A673 (cell line): ENCODE data around the gene ECM2. TPM values are rescaled to one million over a fixed set of nuclear protein-coding genes. Genes with fewer than 3 reads are reported as not detected.

ENCODE experiments used
- BruUV-seq: library from RNA; stranded (reverse); fragments of 400-500 nt; replicated peaks from 2 replicates; lab custom pipeline; 2021; lab: Mats Ljungman, UMichigan
- CTCF ChIA-PET: fragments of 300-600 bp; sonication (Branson Sonifier 250); formaldehyde crosslinking; loops from one replicate; lab custom pipeline; 2022; ENCODE audit warnings: antibody characterized with exemption; lab: Charles Lee
- POLR2A ChIA-PET: fragments of 300-600 bp; sonication (Branson Sonifier 250); formaldehyde crosslinking; loops from one replicate; lab custom pipeline; 2022; ENCODE audit warnings: antibody characterized with exemption; ENCODE audit not compliant: low non-redundant PET; lab: Charles Lee
- DNase-seq: peaks from one replicate; pipeline ENCODE4 v3.0.0-alpha.2; 2015; ENCODE audit warnings: low spot score
- H3K27ac ChIP-seq: fragments of 200-600 bp; sonication (generic); 2 replicates; pipeline ENCODE4 v1.5.1; 2016; ENCODE audit warnings: mixed run types, low read depth, mild to moderate bottlenecking, mixed read lengths, antibody characterized with exemption, low read length; ENCODE audit not compliant: poor library complexity, severe bottlenecking
- H3K27me3 ChIP-seq: fragments of 200-600 bp; sonication (generic); replicated peaks from 2 replicates; pipeline ENCODE4 v1.6.1; 2017; ENCODE audit warnings: mixed run types, low read depth, mild to moderate bottlenecking, mixed read lengths, antibody characterized with exemption, low read length; ENCODE audit not compliant: insufficient read depth, poor library complexity
- H3K36me3 ChIP-seq: fragments of 200-600 bp; sonication (generic); 2 replicates; pipeline ENCODE4 v1.6.1; 2016; ENCODE audit warnings: mixed run types, mild to moderate bottlenecking, mixed read lengths, antibody characterized with exemption, low read length; ENCODE audit not compliant: insufficient read depth, poor library complexity, severe bottlenecking
- H3K4me1 ChIP-seq: fragments of 200-600 bp; sonication (generic); 2 replicates; pipeline ENCODE4 v1.6.1; 2017; ENCODE audit warnings: mixed run types, mild to moderate bottlenecking, mixed read lengths, antibody characterized with exemption, low read length; ENCODE audit not compliant: insufficient read depth, poor library complexity, severe bottlenecking
- H3K4me3 ChIP-seq: fragments of 200-600 bp; sonication (generic); 2 replicates; pipeline ENCODE4 v1.5.1; 2016; ENCODE audit warnings: low read depth, mixed run types, mild to moderate bottlenecking, mixed read lengths, low read length; ENCODE audit not compliant: poor library complexity, severe bottlenecking
- H3K9me3 ChIP-seq: fragments of 200-600 bp; sonication (generic); 2 replicates; pipeline ENCODE4 v1.6.1; 2016; ENCODE audit warnings: mixed run types, low read depth, mild to moderate bottlenecking, mixed read lengths, antibody characterized with exemption, low read length; ENCODE audit not compliant: poor library complexity, severe bottlenecking
- CTCF ChIP-seq: fragments of 300-800, 200-600 bp; sonication (generic); conservative IDR thresholded peaks from 2 replicates; pipeline ENCODE4 v1.5.1; 2017; ENCODE audit warnings: low read depth, mild to moderate bottlenecking, antibody characterized with exemption, low read length, moderate library complexity, mixed read lengths
- EZH2 ChIP-seq: fragments of 200-600 bp; sonication (generic); IDR thresholded peaks from 2 replicates; pipeline ENCODE4 v1.6.1; 2017; ENCODE audit warnings: borderline replicate concordance, low read depth, mild to moderate bottlenecking, mixed read lengths, antibody characterized with exemption, low read length; ENCODE audit not compliant: poor library complexity, severe bottlenecking
- intact Hi-C: fragments of 100-400 bp; cut with micrococcal nuclease; formaldehyde crosslinking; loops from one replicate; pipeline ENCODE4 v1.10.0; 2022; ENCODE audit not compliant: unreplicated experiment
- total RNA-seq: library from RNA; stranded (reverse); gene quantifications from 2 replicates; pipeline ENCODE4 v1.2.3, GENCODE V29; 2021

The ECM2 gene
- total RNA-seq, 1 experiment from 2014 or later = 0.24 TPM

- no peaks in the 10 kb centered on the region for H3K27me3 ChIP-seq
- TF ChIP-seq CTCF (no peak), EZH2 (no peak)
- POLR2A ChIA-PET = no interaction called here
- no peak overlapping the region for H3K4me3 ChIP-seq
- no peak for DNase-seq
- CTCF ChIA-PET = no interaction called here
- H3K27ac ChIP-seq = no peak overlapping the region
- H3K36me3 ChIP-seq = no peaks in the 10 kb centered on the region
- no TSS peak for BruUV-seq
- intact Hi-C loops = no loop called here
- H3K9me3 ChIP-seq = no peaks in the 10 kb centered on the region
- H3K4me1 ChIP-seq = no peaks in the 10 kb centered on the region
Observed at GRCh38 chr9:92562461-92562967, 26.7 kb upstream of the ECM2 start.

- H3K4me3 ChIP-seq = no peak overlapping the region
- TF ChIP-seq CTCF = no peak
- ChIA-PET POLR2A (interaction anchor here (0.6 kb wide), 1 partner anchor 156 kb away, joined by 3 read pairs; no protein-coding TSS in a partner anchor), CTCF (no interaction called here)
- DNase-seq = no peak
- no peaks in the 10 kb centered on the region for H3K36me3 ChIP-seq
- intact Hi-C loops = no loop called here
- no peaks in the 10 kb centered on the region for H3K4me1 ChIP-seq
- H3K9me3 ChIP-seq = no peaks in the 10 kb centered on the region
- no peak overlapping the region for H3K27ac ChIP-seq
- no peaks in the 10 kb centered on the region for H3K27me3 ChIP-seq
- no TSS peak for BruUV-seq
Observed at GRCh38 chr9:92561374-92562330, 25.9 kb upstream of the ECM2 start.

- H3K9me3 ChIP-seq = no peaks in the 10 kb centered on the region
- DNase-seq = no peak
- no peak overlapping the region for H3K27ac ChIP-seq
- ChIA-PET CTCF (no interaction called here), POLR2A (no interaction called here)
- H3K36me3 ChIP-seq = no peaks in the 10 kb centered on the region
- H3K4me3 ChIP-seq = no peak overlapping the region
- no peak for TF ChIP-seq EZH2
- no peak for TF ChIP-seq CTCF
- intact Hi-C loops = no loop called here
- H3K4me1 ChIP-seq = no peaks in the 10 kb centered on the region
- no TSS peak for BruUV-seq
- H3K27me3 ChIP-seq = no peaks in the 10 kb centered on the region
Observed at GRCh38 chr9:92558612-92559374, 23.0 kb upstream of the ECM2 start.
